ENCODE results near the gene LRRC57.
A peak's percentile ranks its signal among the peaks of the same experiment; 100 is the strongest.

The LRRC57 gene

DNA sequence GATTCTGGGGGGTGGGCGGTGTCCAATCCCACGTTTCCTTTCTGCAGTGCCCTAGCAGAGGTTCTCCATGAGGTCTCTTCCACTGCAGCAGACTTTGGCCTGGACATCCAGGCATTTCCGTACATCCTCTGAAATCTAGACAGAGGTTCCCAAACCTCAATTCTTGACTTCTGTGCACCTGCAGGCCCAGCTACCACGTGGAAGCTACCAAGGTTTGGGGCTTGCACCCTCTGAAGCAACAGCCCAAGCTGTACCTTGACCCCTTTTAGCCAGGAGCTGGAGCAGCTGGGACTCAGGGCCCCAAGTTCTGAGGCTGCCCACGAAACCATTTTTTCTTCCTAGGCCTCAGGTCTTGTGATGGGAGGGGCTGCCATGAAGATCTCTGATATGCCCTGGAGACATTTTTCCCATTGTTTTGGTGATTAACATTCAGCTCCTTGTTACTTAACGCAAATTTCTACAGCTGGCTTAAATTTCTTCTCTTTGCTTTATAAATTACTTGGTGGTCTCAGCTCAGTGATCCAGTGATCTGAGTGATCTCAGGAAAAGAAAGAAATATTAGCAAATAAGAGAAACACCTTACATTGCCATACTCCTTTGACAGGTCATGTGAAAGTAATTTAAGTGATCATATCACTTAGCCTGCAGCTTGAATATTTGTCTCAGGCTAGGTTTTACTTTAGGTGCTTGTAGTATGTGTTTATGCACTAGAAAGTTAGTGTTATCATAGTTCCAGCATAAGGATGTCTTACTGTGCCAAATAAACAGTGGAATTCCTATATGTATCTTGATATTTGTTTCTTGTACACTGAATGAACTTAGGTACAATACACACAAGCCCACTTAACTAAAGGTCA lies 50.2 kb downstream of the LRRC57 start:
- no peak for TF ChIP-seq TAF1 (IDR thresholded peaks at IDR 0.05; ENCODE audit: low read depth)
- no peak for TF ChIP-seq EGR1 (IDR thresholded peaks at IDR 0.05)
- TF ChIP-seq TCF12 (IDR thresholded peaks at IDR 0.05; ENCODE audit: low read depth) = no peak
- no peak for TF ChIP-seq FOXM1 (IDR thresholded peaks at IDR 0.05; ENCODE audit: borderline replicate concordance, low read depth)
- TF ChIP-seq, protein P1, sequence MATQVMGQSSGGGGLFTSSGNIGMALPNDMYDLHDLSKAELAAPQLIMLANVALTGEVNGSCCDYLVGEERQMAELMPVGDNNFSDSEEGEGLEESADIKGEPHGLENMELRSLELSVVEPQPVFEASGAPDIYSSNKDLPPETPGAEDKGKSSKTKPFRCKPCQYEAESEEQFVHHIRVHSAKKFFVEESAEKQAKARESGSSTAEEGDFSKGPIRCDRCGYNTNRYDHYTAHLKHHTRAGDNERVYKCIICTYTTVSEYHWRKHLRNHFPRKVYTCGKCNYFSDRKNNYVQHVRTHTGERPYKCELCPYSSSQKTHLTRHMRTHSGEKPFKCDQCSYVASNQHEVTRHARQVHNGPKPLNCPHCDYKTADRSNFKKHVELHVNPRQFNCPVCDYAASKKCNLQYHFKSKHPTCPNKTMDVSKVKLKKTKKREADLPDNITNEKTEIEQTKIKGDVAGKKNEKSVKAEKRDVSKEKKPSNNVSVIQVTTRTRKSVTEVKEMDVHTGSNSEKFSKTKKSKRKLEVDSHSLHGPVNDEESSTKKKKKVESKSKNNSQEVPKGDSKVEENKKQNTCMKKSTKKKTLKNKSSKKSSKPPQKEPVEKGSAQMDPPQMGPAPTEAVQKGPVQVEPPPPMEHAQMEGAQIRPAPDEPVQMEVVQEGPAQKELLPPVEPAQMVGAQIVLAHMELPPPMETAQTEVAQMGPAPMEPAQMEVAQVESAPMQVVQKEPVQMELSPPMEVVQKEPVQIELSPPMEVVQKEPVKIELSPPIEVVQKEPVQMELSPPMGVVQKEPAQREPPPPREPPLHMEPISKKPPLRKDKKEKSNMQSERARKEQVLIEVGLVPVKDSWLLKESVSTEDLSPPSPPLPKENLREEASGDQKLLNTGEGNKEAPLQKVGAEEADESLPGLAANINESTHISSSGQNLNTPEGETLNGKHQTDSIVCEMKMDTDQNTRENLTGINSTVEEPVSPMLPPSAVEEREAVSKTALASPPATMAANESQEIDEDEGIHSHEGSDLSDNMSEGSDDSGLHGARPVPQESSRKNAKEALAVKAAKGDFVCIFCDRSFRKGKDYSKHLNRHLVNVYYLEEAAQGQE (IDR thresholded peaks at IDR 0.05; ENCODE audit: low read depth) = no peak
- TF ChIP-seq, protein P2, sequence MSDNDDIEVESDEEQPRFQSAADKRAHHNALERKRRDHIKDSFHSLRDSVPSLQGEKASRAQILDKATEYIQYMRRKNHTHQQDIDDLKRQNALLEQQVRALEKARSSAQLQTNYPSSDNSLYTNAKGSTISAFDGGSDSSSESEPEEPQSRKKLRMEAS (IDR thresholded peaks at IDR 0.05) = no peak
- no peak for TF ChIP-seq CEBPB (IDR thresholded peaks at IDR 0.05)
- no peak for TF ChIP-seq TEAD4 (IDR thresholded peaks at IDR 0.05)
- TF ChIP-seq EP300 (IDR thresholded peaks at IDR 0.05; ENCODE audit: borderline replicate concordance) = no peak
- TF ChIP-seq, protein P3, sequence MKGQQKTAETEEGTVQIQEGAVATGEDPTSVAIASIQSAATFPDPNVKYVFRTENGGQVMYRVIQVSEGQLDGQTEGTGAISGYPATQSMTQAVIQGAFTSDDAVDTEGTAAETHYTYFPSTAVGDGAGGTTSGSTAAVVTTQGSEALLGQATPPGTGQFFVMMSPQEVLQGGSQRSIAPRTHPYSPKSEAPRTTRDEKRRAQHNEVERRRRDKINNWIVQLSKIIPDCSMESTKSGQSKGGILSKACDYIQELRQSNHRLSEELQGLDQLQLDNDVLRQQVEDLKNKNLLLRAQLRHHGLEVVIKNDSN (IDR thresholded peaks at IDR 0.05) = no peak
- TF ChIP-seq YY1 (IDR thresholded peaks at IDR 0.05; ENCODE audit: low read depth) = no peak
- TF ChIP-seq CREB1 (IDR thresholded peaks at IDR 0.05; ENCODE audit: low read depth) = no peak
- TF ChIP-seq RAD21 (IDR thresholded peaks at IDR 0.05; ENCODE audit: low read depth) = no peak
- no peak for TF ChIP-seq NFIC (IDR thresholded peaks at IDR 0.05)
- TF ChIP-seq ZBTB7A (IDR thresholded peaks at IDR 0.05; ENCODE audit: low read depth) = no peak

DNA sequence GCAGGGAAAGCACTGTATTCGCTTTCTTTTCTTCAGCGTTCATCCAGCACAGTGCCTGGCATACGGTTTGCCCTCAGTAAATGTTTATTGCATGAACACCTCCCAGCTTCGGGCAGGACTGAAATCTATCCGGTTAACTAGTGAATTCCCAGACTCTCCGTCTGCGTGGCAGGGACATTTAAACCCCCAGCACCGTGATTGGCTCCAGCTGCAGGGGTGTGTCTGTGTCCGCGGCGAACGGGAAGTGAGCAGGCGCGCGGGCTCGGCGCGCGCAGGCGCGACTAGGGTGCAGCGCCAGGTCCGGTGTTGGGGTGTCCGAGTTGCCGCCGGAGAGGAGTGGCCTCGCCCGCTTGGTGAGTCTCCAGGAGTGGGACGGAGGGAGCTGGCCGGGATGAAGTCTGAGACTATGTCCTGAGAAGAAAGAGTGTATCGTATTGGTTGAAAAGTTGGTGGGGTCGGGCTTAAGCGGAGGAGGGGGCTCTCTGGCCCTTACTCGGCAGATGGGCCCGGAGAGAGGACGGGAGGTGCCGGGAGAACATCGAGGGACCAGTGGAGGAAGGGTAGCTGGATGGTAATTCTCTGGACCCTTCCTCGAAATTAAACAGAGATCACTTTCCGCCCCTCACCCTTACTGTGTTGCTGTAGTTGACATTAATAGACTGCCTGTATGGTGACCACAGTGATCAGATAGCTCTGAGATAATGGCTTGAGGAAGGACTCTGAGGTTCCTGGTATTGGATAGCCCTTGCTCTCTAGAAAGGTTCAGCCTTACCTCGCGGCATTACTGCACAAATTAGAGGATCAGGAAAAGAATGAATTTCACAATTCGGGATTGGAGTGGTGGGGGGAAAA lies 53.0 kb downstream of the LRRC57 start, which contains the start of gene SNAP23:
Gene SNAP23, plus strand, starts transcription at position 274 of the 852 bp plus-strand sequence. CDS start 16,213 bp downstream, outside the sequence.
- TF ChIP-seq EP300 (IDR thresholded peaks at IDR 0.05; ENCODE audit: borderline replicate concordance) (no peak), TAF1 (IDR thresholded peaks at IDR 0.05; ENCODE audit: low read depth) (peak; percentile 69), TCF12 (IDR thresholded peaks at IDR 0.05; ENCODE audit: low read depth) (peak; percentile 31; the same call in 1 of the 2 replicates), YY1 (IDR thresholded peaks at IDR 0.05; ENCODE audit: low read depth) (0 out of 2 replicates have a peak, but pooled peaks have one; percentile 40), TEAD4 (IDR thresholded peaks at IDR 0.05) (0 out of 2 replicates have a peak, but pooled peaks have one; percentile 26), ZBTB7A (IDR thresholded peaks at IDR 0.05; ENCODE audit: low read depth) (peak; percentile 63; the same call in 1 of the 2 replicates), NFIC (IDR thresholded peaks at IDR 0.05) (no peak)
- TF ChIP-seq, protein P2 (IDR thresholded peaks at IDR 0.05) = peak; percentile 76; the same call in 1 of the 2 replicates
- TF ChIP-seq, protein P3 (IDR thresholded peaks at IDR 0.05) = no peak; the same call in 1 of the 2 replicates

DNA sequence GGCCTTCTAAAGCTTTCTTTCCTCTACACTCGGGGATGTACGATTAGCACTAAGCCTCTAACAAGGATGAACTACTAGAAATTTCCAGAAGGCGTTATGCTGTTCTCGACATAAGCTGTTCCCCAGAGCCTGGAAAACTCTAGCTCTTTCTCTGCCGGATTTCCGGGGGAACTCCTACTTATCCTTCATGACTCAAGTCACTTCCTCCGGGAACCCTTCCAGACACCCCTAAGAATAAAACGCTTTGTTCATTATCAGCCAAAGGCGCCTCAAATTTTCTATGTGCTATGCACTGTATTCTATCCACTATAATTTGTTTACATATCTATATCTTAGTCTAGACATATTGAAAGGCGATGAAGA lies 53.6 kb downstream of the LRRC57 start:
- TF ChIP-seq EP300 (IDR thresholded peaks at IDR 0.05; ENCODE audit: borderline replicate concordance) = no peak
- no peak for TF ChIP-seq TEAD4 (IDR thresholded peaks at IDR 0.05)
- TF ChIP-seq, protein P3 (IDR thresholded peaks at IDR 0.05) = no peak

DNA sequence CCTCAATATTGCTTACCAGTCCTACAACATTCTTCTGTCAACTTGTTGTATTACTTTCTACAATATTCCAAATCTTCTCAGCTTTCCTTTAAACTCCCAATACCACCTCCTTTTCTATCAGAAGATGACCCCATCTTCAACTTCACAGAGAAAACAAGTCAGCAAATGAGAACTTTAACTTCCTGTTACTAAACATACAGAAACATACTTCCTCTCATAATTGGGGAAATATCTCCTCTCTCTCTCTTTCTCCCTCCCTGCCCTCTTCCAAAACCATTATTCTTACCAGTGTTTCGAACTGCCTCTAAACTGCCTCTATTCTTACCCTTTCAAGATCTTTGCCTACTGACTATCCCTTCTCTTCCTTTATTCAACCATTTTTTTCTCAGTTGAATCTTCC lies 54.9 kb downstream of the LRRC57 start:
- TF ChIP-seq CEBPB (IDR thresholded peaks at IDR 0.05) (no peak), RAD21 (IDR thresholded peaks at IDR 0.05; ENCODE audit: low read depth) (no peak)

DNA sequence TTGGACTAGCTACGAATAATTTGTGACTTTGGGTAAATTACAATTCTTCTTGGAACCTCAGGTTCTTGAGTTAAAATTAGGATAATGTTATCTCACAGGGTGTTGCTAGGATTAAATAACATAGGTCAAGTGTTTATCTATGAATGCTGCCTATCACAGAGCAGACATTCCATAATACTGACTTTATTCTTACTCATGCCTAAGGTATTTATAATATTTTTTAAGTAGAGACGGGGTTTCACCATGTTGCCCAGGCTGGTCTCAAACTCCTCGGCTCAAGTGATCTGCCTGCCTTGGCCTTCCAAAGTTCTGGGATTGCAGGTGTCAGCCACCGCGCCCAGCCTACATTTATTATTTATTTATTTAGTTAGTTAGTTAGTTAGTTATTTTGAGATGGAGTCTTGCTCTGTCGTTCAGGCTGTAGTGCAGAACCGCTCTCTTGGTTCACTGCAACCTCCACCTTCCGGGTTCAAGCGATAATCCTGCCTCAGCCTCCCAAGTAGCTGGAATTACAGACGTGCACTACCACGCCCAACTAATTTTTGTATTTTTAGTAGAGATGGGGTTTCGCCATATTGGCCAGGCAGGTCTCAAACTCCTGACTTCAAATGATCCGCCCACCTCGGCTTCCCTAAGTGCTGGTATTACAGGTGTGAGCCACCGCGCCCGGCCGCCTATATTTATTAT lies 56.9 kb downstream of the LRRC57 start:
- TF ChIP-seq EP300 (IDR thresholded peaks at IDR 0.05; ENCODE audit: borderline replicate concordance) (no peak), EGR1 (IDR thresholded peaks at IDR 0.05) (no peak), YY1 (IDR thresholded peaks at IDR 0.05; ENCODE audit: low read depth) (no peak), NFIC (IDR thresholded peaks at IDR 0.05) (no peak), FOXM1 (IDR thresholded peaks at IDR 0.05; ENCODE audit: borderline replicate concordance, low read depth) (no peak), TAF1 (IDR thresholded peaks at IDR 0.05; ENCODE audit: low read depth) (no peak), TCF12 (IDR thresholded peaks at IDR 0.05; ENCODE audit: low read depth) (no peak), ZBTB7A (IDR thresholded peaks at IDR 0.05; ENCODE audit: low read depth) (no peak), RAD21 (IDR thresholded peaks at IDR 0.05; ENCODE audit: low read depth) (no peak), CREB1 (IDR thresholded peaks at IDR 0.05; ENCODE audit: low read depth) (no peak)
- TF ChIP-seq, protein P1 (IDR thresholded peaks at IDR 0.05; ENCODE audit: low read depth) = no peak
- TF ChIP-seq, protein P3 (IDR thresholded peaks at IDR 0.05) = no peak
- TF ChIP-seq, protein P2 (IDR thresholded peaks at IDR 0.05) = no peak

All from Ishikawa (cell line).